ENCODE results near the gene OSBPL2.

GRCh38 chr20:62234339-62234738, 4.0 kb upstream of the OSBPL2 start:
- TF ChIP-seq POLR2A (IDR thresholded peaks at IDR 0.05) (no peak), CTCF (IDR thresholded peaks at IDR 0.05) (no peak)

Data from esophagus squamous epithelium (tissue), 4 donors.